HL-60 (cell line): ENCODE results near the gene SLC16A10.

Experiments used
- CTCF ChIP-seq: IDR thresholded peaks from one replicate; pipeline ENCODE4 v1.5.1; 2011; ENCODE audit warnings: low read length, control low read depth, inconsistent platforms; ENCODE audit not compliant: insufficient read depth
- POLR2AphosphoS5 ChIP-seq: IDR thresholded peaks from 2 replicates; pipeline ENCODE4 v1.6.1; 2012; ENCODE audit warnings: low read depth
- REST ChIP-seq: IDR thresholded peaks from 2 replicates; pipeline ENCODE4 v1.6.1; 2012; ENCODE audit warnings: low read depth; ENCODE audit not compliant: insufficient replicate concordance

GRCh38 chr6:111252726-111253125 is 165.4 kb downstream of the SLC16A10 start:
- no peak for TF ChIP-seq CTCF
- no peak for TF ChIP-seq REST
- no peak for TF ChIP-seq POLR2AphosphoS5
